HL-60/S4 treated with phorbol 12-myristate 13-acetate at 8.2 ng/mL for 4 days and 3 days (cell line): ENCODE data around the gene STK16.

Experiments
- in situ Hi-C: fragments of 300-500 bp; cut with MboI; formaldehyde crosslinking; loops from 2 replicates; pipeline ENCODE4 v1.15.0; 2022; ENCODE audit warnings: low sequenced_read_pairs

Gene STK16

GRCh38 chr2:219213486-219214071 is 31.7 kb upstream of the STK16 start:
- in situ Hi-C loops = no loop called here

DNA sequence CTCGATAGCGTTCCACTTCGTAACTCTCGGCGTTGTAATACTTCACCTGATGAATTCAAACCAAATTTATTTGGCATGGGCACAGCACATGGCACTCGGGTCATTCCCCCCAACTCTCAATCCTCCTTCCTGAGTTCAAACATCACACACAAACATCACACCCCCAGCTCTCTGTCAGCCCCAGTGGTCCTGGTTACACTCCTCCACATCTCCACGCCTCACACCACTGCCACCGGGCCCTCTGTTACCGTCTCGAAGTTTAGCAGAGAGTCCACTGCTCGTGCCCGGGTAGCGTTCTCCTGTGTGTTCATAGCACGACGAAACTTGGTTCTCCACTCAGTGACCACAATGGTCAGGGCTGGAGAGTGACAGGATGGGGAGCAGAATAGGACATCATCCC is 31.1 kb upstream of the STK16 start:
- in situ Hi-C loops = no loop called here

GRCh38 chr2:219214786-219215185 is 30.5 kb upstream of the STK16 start:
- in situ Hi-C loops = no loop called here

DNA sequence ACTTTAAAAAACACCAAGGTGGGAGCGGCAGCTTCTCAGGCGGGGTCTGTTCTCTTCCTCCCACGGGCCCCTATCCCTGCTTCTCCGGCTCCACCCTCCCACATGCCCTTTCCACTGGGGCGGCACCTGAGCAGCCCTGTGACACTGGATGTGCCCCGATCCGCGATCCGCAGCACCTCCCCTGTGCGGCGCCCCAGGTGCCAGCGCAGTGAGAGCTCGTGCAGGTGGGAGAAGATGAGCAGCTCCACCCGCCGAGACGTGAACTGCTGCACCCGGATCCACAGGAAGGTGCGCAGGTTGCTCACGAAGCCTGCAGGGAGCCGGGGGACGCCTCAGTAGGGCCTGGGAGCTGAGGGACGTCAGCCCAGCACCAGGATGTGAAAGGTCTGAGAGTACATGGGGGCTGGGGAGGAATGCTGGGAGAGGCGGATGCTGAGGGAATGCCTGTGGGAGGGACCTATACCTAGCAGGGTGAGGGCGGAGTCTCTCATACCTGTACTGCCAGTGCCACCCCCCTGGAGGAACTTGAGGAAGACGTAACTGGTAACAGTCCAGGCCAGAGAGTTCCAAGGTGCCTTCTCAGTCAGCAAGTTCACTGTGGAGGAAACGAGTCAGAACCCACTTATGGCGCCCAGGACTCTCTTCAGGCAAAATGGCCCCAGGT is 29.3 kb upstream of the STK16 start:
- in situ Hi-C loops = no loop called here

DNA sequence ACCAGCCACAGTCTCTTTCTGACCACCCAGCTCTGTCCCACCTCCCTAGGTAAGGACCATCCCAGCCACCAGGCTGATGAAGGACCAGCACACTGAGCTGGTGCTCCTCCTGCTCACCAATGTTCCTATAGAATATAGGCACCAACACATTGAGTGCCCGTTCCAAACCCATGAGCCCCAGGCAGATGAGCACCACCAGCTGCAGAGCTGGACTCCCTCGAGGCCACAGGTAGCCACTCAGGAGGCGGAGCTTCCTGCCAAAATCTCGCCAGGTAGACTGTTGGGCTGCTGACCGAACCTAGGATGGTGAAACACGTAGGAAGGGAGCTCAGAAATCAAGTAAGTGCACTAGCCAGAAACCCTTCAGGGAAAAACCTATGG is 28.8 kb upstream of the STK16 start:
- in situ Hi-C loops = no loop called here

GRCh38 chr2:219218217-219218731 is 27.0 kb upstream of the STK16 start:
- in situ Hi-C loops = no loop called here

DNA sequence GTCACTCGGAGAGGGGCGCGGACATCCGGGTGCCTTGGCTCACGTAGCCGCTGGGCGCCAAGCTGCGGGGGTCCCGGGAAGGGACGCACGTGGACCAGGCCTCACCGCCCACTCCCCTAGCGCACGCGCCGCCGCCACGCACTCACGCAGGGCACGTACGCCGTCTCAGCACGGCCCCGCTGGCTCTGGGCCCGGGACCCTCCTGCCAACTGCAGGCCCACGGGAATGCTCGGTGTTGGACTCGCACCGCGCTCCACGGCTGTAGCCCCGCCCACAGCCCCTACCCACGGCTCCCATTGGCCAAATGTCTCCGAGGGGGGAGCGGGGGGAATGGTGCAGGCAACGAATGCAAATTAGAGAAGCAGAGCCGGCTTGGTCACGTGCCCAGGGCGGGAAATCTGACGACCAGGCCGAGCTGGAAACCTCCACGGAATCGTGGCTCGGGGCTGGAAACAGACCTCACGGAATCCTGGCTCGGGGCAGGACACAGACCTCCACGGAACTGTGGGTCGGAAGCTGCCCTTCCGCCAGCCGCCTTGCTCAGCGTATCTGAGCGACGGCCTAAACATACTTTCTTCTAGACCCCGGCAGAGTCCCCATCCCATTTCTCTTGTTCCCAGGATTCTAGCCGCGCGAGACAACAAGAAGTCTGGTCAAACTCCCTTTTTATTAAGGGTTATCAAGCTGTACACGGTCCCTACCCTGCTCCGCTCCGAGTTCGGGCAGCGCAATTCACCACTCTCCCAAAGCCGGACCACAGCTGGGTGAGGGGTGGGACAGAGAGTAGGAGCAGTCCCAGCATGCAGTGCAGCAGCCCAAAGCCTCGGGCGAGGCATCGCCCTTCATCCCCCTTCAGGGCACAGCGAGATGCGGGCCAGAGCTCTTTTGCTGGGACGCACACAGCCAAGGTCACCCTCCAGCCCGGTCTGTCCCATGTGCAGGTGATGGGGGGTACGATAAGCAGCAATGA is 26.3 kb upstream of the STK16 start, which contains the start of gene ABCB6:
Gene ABCB6, minus strand, starts transcription at position 227 of the 970 bp plus-strand sequence. CDS start 285 bp downstream, outside the sequence.
- in situ Hi-C loops = no loop called here

- in situ Hi-C loops = no loop called here
Measured at GRCh38 chr2:219219784-219220532, 25.3 kb upstream of the STK16 start.

- in situ Hi-C loops = no loop called here
Measured at GRCh38 chr2:219220652-219221402, 24.5 kb upstream of the STK16 start.

DNA sequence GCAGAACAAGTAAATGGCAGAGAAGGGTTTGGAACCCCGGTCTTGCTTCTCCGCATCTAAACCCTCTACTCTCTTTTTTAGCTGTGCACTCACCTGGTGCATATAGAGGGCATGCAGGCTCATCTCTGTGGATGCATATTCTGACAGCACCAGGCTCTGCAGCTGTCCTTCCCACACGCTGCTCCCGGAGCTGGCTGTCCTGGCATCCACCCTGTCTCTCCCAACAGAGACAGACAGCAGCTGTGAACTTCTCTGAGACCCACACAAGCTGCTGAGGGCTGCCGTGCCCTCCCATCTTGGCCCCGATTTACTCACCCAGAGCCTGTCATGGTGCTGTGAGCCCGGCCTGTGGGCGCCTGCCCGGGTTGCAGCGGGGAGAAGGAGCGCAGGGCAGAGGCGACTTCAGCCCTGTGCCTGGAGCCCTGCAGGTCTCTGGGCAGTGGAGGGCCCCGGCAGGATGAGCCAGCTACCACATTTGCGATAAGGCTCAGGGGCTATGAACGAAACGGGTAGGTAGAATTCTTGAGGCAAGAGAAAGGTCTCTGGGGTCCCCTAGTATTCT is 23.2 kb upstream of the STK16 start:
- in situ Hi-C loops = no loop called here

DNA sequence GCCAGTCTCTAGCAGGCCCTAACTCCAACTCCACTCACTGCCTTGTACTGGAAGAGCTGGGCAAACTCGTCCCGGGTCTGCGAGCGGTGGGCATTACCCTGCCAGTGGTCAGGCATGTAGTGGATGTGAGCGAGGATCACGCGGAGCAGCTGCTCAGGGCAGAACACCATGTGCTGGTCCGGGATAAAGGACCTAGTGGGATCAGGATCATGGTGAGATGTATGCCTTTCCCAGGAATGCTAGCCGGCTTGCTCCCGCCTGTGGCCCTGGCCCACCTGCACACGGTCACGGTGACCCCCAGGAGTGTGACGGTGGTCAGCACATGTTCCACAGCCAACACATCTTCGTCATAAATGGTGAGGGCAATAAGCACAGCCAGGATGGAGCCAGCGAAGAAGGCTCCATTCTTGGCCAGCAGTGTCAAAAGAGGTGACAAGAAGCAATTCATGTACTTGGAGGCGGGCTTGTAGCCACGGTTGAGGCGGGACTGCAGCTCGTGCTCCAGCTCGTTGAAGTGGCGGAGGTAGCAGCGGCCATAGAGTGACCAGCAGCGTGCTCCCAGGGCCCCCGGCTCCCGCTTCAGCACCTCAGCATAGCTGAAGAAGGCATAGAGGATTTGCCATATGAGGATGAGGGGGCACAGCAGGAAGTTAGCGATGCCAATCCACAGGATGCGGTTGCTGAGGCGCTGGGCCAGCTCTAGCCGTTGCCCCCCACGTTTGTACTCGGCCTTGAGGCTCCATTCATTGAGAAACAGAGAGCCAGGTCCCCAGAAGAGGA is 21.3 kb upstream of the STK16 start:
- in situ Hi-C loops = no loop called here

DNA sequence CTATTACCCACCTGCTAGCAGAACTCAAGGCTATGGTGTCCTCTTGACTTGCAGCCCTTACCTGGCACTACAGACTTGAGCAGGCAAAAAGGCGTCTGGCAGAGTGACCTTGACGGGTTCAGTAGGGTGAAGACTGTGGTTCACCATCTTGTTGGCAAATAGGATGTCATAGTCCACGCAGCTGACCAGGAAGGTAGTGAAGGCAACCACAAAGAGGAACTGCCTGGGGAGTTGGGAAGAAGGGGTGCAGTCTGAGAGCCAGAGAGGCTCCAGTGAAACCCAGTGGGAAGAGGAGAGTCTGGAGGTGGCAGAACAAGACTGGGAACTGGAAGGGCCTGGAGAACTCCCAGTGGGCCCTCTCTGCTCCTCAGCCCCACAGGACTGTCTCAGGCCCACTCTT is 19.9 kb upstream of the STK16 start:
- in situ Hi-C loops = no loop called here

GRCh38 chr2:219228041-219228910 is 17.0 kb upstream of the STK16 start:
- in situ Hi-C loops = no loop called here

DNA sequence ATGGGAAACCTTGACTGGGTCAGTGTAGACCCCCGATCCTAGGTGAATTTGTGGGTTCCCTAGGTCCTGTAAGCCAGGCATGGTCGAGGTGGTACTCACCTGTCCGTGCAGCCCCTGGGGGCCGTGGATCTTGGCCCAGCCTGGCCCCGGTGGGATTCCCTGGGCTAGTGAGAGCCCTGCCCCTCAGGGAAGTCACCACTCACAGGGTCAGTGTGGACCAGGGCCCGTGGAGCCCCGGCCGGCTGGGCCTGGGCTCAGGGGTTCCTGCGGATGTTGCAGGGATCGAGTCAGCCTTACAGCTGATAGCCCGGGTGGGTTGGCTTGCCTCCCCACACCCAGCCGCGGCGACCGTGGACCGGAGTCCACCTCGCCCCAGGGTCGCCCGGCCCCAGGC is 16.4 kb upstream of the STK16 start:
- in situ Hi-C loops = no loop called here

GRCh38 chr2:219229305-219230058 is 15.8 kb upstream of the STK16 start, which contains the start of the genes ANKZF1 and ATG9A:
ANKZF1 (plus strand) TSS chr2:219229806; CDS start chr2:219230258, 452 bp downstream.
ATG9A (minus strand) TSS chr2:219229636; CDS start chr2:219228024, 1,612 bp downstream.
- in situ Hi-C loops = no loop called here

GRCh38 chr2:219230059-219230540 is 15.2 kb upstream of the STK16 start:
- in situ Hi-C loops = no loop called here

DNA sequence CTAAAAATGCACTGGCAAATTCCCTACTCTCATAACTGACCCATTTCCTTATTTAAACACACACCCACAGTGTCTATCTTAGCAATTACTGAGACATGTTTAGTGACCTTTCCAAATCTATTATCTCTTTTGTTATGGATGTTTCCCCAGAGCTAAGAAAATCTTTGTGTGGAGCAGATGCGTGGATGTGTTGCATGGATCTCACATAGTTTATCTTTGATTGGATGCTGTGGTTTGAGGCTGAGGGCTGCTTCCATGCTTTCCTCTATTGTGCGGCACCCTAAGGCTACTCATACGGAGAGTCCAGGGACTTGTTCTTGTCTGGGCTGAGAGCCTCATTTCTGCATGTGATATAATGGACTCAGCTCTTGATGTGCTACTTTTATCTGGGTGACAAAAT is 10.9 kb upstream of the STK16 start:
- in situ Hi-C loops = no loop called here
